ENCODE data around the gene MBD3L2B.
"Not testable (repeated sequence)": the region's sequence is repeated elsewhere in the genome, so short reads cannot be mapped to it uniquely, and the experiment has no call there.

DNA sequence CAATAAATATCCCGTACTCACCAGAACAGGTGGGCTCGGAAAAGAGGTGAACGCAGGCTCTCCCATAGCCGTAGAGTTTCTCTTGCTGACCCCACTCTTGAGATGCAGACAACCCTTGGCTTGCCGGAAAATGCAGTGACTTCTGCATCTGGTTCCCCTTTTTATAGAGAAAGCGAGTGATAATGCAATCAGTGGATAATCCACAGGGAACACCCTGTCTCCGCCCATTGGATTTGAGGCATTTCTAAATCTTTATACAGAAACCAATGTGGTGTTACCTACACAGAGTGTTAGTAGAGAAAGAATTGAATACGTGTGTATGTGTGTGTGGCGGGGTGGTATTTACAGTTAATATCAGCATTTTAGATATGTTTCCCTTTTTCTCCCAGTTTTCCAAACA is 18.8 kb upstream of the MBD3L2B start, which contains the start of gene MBD3L4:
- TF ChIP-seq ZNF114 (tag by site-specific recombination; IDR thresholded peaks at IDR 0.05); ZBTB21 (tag by site-specific recombination; IDR thresholded peaks at IDR 0.05); TRIM28 (IDR thresholded peaks at IDR 0.05; ENCODE audit: borderline replicate concordance, low read length); KLF9 (tag by site-specific recombination; IDR thresholded peaks at IDR 0.05; ENCODE audit: low read depth); ZNF416 (tag by site-specific recombination; IDR thresholded peaks at IDR 0.05); ZNF132 (tag by site-specific recombination; IDR thresholded peaks at IDR 0.05; ENCODE audit: borderline replicate concordance); ZNF274 (IDR thresholded peaks at IDR 0.05; ENCODE audit: low read length); ZNF274 (tag by site-specific recombination; IDR thresholded peaks at IDR 0.05; ENCODE audit: borderline replicate concordance): not testable (repeated sequence)
- TF ChIP-seq, protein P1, sequence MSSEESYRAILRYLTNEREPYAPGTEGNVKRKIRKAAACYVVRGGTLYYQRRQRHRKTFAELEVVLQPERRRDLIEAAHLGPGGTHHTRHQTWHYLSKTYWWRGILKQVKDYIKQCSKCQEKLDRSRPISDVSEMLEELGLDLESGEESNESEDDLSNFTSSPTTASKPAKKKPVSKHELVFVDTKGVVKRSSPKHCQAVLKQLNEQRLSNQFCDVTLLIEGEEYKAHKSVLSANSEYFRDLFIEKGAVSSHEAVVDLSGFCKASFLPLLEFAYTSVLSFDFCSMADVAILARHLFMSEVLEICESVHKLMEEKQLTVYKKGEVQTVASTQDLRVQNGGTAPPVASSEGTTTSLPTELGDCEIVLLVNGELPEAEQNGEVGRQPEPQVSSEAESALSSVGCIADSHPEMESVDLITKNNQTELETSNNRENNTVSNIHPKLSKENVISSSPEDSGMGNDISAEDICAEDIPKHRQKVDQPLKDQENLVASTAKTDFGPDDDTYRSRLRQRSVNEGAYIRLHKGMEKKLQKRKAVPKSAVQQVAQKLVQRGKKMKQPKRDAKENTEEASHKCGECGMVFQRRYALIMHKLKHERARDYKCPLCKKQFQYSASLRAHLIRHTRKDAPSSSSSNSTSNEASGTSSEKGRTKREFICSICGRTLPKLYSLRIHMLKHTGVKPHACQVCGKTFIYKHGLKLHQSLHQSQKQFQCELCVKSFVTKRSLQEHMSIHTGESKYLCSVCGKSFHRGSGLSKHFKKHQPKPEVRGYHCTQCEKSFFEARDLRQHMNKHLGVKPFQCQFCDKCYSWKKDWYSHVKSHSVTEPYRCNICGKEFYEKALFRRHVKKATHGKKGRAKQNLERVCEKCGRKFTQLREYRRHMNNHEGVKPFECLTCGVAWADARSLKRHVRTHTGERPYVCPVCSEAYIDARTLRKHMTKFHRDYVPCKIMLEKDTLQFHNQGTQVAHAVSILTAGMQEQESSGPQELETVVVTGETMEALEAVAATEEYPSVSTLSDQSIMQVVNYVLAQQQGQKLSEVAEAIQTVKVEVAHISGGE (tag by site-specific recombination; conservative IDR thresholded peaks at IDR 0.05; ENCODE audit: low read depth): not testable (repeated sequence)
- TF ChIP-seq, protein P2, sequence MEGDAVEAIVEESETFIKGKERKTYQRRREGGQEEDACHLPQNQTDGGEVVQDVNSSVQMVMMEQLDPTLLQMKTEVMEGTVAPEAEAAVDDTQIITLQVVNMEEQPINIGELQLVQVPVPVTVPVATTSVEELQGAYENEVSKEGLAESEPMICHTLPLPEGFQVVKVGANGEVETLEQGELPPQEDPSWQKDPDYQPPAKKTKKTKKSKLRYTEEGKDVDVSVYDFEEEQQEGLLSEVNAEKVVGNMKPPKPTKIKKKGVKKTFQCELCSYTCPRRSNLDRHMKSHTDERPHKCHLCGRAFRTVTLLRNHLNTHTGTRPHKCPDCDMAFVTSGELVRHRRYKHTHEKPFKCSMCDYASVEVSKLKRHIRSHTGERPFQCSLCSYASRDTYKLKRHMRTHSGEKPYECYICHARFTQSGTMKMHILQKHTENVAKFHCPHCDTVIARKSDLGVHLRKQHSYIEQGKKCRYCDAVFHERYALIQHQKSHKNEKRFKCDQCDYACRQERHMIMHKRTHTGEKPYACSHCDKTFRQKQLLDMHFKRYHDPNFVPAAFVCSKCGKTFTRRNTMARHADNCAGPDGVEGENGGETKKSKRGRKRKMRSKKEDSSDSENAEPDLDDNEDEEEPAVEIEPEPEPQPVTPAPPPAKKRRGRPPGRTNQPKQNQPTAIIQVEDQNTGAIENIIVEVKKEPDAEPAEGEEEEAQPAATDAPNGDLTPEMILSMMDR (tag by site-specific recombination; IDR thresholded peaks at IDR 0.05): not testable (repeated sequence)
- TF ChIP-seq, protein P3, sequence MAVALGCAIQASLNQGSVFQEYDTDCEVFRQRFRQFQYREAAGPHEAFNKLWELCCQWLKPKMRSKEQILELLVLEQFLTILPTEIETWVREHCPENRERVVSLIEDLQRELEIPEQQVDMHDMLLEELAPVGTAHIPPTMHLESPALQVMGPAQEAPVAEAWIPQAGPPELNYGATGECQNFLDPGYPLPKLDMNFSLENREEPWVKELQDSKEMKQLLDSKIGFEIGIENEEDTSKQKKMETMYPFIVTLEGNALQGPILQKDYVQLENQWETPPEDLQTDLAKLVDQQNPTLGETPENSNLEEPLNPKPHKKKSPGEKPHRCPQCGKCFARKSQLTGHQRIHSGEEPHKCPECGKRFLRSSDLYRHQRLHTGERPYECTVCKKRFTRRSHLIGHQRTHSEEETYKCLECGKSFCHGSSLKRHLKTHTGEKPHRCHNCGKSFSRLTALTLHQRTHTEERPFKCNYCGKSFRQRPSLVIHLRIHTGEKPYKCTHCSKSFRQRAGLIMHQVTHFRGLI (tag by site-specific recombination; IDR thresholded peaks at IDR 0.05): not testable (repeated sequence)

Data from HEK293 (cell line).